HG02840 (cell line): ENCODE results near the gene HYAL2.
A peak's percentile ranks its signal among the peaks of the same experiment; 100 is the strongest.

Experiments
- ATAC-seq: cut with Tn5 transposase; IDR thresholded peaks from one replicate; pipeline ENCODE4 v1.9.1; 2021; ENCODE audit warnings: mild to moderate bottlenecking, moderate library complexity, moderate number of reproducible peaks; ENCODE audit not compliant: unreplicated experiment, low FRiP score

HYAL2 gene, protein sequence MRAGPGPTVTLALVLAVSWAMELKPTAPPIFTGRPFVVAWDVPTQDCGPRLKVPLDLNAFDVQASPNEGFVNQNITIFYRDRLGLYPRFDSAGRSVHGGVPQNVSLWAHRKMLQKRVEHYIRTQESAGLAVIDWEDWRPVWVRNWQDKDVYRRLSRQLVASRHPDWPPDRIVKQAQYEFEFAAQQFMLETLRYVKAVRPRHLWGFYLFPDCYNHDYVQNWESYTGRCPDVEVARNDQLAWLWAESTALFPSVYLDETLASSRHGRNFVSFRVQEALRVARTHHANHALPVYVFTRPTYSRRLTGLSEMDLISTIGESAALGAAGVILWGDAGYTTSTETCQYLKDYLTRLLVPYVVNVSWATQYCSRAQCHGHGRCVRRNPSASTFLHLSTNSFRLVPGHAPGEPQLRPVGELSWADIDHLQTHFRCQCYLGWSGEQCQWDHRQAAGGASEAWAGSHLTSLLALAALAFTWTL

DNA sequence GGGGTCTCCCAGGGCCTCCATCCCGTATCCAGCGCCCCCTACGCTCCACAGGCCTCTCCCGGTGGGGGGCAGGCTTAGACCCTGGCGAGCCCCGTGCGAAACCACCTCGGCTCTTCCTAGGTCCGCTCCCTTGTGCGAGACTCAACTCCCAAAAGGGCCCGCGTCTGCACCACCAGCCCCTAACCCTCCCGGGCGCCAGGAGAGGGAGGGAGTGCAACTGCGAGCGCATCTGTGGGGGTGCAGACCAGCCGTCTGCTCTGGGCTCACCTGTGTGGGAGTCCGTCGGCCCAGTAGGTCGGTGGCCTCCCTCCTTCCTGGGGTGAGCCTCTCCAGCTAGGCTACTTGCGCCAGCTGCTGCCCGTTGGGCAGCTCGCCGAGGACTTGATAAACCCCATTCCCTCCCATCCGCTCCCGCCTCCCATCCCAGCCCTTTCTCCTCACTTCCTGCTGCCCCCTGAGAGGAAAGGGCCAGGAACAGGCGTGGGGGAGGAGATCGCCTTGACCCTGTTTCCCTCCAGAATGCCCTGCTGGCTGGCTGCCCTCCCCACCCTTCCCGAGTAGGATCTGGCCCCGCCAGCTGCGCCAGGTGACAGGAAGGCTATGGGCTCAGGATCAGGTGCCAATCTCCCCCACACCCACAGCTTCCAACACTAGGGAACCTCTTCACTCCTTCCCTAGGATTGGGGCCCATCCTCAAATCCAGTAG is at the start of gene HYAL2:
Gene HYAL2, minus strand, starts transcription at position 360 of the 706 bp plus-strand sequence. CDS start 2,256 bp downstream, outside the sequence.
- ATAC-seq, result no peak

DNA sequence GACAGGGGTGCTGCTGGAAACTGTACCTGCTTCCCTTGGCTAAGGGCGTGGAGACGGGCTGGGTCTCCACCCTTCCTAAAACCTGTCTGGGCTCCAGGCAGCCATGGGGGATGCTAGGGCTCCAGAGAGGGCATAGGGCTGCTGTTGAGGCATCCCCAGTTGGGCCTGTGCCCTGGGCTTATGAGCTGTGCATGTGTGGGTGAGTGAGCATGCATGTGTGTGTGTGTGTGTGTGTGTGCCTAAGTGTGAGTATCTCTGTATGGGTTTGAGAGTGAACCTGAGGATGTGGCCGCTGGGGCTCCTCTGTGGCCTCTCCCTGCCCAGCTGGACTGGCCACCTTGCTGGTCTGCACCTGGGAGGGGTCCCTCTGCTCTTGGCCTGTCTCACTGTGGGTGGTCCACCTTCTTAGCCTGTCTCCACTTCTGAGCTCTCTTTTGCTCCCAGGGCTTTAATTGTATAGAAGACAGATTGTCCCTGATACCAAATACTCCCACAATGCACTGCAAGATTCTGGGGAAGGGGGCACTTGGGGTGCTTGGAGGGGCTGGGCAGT is 48.7 kb upstream of the HYAL2 start:
- no peak for ATAC-seq

DNA sequence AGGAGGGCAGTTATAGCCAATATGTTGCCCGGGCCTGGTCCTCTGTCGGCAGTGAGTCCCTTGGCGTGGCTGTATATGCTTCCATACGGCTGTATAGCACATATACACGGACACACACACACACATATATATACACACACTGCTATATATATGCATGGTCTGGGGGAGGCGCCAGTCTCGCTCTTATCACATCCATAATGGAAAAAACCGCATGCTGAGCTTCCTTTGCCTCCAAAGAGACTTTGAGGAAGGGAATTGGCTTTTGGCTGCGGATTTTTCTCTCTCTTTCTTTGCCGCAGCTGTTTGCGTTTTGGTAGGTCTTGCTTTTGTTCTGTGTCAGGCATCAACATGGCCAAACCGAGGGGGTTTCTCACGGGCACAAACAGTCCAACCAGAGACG is 48.0 kb upstream of the HYAL2 start:
- ATAC-seq, result no peak

DNA sequence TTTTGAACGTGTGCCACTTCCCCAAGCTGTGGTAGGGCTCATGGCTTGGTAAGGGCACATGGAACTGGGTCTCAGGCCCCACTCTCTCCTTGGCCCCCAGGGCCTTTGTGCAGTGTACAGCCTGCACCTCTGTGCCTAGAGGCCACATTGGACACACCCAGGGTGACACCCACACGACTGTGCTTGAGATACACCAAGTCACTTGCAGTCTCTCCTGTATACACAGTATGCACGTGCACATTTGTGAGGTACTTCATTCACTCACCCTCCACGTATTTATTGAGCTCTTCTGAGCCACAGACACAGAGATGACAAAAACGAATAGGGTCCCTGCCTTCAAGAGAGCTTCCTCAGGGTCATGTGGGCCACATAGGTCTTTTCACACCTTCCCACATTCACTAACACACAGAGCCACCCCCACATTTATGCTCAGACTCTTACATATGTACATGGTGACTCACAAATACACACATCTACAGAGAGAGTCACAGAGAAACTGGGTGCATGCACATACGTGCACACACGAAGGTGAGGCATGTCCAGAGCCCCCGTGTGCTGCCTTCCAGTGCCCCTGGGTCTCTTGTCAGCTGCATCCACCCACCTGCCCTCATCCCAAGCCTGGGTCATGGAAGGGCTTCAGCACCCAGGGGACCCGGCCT is 46.6 kb upstream of the HYAL2 start:
- no peak for ATAC-seq

DNA sequence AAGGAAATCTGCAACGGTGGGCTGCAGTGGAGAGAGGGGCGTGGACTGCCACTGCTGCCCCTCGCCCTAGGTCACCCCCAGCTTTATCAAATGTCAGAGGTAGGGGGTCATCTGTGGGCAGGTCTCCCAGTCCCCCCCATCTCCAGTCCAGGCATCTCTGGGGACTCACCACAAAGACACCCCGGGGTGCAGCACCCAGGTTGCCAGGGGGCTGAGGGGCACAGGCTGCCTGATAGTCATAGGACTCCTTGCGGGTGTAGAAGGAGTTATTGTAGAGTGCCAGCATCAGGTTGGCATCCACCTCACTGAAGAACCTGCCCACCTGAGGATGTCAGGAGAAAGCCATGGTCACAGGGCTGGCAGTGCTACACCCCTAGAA is 43.3 kb upstream of the HYAL2 start:
- ATAC-seq, result no peak

DNA sequence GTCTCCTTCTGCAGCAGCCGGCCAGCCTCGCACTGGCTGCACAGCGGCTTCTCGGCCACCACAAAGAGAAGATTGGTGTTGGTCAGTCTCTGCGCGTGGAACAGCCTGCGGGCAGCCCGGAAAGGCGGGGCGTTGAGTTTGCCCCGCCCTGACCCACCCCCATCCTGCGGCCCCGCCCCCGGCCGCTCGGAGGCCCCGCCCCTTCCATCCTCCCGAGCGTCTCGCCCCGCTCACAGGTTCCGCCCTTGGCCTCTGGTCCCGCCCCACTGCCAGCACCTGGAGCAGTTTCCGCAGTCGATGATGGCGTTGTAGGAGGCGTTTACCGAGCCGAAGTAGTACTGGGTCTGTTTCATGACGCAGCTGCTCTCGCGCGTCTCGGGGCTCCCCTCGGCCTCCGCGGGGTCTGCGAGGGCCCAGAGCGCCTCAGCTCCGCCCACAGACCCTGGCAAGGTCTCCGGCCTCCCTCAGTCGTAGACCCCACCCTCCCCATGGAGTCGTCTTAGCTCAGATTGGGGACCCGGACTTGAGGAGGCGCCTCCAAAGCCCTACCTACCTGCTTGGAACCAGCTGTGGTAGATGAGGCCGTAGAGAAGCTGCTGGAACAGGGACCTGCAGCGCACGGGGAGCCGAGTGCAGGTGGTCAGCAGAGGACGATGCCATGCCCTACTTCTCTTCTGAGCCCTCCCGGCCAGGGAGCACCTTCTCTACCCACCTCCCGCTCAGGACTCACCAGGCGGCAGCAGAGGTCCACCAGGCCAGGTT is 42.7 kb upstream of the HYAL2 start:
- peak; percentile 79 for ATAC-seq

DNA sequence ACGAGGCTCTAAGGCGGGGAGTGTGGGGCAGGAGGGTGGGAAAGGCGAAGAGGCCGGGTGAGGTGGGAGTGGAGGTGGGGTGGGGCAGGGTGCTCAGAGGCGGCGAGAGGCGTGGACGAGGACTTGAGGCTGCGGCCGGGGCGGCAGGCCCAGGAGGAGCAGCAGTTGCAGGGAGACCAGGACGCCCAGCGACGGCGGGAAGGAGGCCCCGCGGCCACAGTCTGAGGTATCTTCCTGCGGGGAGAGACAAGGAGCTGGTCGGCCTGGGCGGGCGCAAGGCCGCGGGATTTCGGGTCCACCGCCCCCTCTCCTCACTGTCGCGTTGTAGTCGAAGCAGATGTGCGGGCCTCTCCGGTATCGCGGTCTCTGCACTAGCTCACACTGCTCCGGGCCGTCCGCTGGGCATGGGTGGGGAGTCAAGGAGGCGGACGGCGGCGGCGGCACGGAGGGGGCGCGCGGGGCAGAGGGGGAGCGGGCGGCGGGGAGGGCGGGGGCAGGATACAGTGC is 42.1 kb upstream of the HYAL2 start:
- no peak for ATAC-seq

DNA sequence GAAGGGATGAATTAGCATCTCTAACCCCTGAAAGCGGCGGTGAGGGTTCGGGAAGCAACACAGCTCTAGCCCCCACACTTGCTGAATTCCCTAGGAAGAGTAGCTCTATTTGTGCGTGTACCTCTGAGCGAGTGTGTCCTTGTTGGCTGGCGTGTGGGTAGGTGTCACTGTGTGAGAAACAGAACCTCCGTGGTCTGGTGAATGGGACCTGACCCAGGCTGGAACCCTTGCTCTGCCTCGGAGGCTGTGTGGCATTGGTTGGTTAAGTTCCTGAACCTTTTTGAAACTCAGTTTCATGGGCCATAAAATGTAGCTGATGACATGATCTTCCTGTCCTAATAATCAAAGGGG is 37.2 kb upstream of the HYAL2 start:
- no peak for ATAC-seq

DNA sequence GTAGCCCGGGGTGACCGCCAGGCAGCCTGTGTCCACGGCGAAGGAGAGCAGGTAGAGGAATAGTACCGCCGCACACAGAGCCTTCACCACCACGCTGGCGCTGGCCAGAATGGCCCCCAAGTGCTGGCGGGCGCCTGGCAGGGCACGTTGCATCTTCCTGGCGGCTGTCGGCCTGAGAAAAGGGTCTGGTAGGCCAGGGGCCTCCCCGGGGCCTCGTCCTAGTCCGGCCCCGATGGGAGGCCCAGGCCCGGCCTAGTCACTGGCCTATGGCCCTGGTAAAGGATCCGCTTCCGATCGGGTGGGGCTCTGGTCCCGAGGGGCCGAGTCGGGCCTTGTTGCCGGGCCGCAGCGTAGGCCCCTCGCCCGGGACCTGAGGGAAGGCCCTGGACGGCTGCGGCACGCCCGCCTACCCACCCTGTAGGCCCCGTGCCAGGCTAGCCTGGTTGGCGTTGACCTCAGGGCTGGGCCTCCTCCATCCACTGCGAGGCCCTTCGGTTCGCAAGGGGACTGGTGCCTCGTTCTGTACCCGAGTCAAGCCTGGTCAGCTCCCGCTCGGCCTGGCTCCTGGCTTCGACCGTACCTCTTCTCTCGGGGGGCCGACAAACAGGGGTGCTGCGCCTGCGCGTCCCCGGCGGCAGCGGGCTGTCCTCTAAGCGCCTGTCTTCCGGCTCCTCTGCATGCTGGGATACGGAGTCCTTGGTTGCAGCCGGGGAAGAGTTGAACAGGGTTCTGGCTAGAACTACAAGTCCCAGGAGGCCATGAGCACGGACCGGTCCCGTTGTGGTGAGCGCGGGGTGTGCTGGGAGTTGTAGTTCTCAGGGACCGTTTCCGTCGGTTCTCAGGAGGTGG is 36.6 kb upstream of the HYAL2 start, which contains the start of gene TMEM115:
Gene TMEM115, minus strand, starts transcription at position 611 of the 849 bp plus-strand sequence. Its CDS starts 458 bp downstream, at position 153.
- peak; percentile 98 for ATAC-seq

DNA sequence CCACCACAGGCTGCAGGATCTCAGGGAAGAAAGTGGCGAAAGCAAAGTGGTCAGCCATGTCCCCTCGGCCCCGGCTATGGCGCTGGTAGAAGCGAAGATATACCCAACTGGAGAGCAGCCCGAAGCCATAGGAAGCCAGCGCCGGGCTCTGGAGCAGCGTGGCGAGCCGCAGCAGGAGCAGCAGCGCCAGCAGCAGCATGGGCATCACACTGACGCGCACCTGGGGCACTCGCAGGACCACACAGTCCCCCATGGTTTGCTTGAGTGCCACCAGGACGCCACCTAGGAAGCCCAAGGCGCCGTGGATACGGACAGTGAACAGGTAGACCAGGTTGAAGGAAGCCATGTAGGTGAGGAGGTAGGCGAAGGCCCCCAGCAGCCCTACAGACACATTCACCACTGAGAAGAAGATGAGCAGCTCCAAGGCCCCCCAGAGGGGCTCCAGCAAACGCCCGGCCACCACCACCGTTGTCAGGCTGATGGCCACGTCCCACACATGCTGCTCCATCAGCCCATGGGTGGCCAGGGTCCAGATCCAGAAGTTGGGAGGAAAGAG is 35.9 kb upstream of the HYAL2 start:
- no peak for ATAC-seq

DNA sequence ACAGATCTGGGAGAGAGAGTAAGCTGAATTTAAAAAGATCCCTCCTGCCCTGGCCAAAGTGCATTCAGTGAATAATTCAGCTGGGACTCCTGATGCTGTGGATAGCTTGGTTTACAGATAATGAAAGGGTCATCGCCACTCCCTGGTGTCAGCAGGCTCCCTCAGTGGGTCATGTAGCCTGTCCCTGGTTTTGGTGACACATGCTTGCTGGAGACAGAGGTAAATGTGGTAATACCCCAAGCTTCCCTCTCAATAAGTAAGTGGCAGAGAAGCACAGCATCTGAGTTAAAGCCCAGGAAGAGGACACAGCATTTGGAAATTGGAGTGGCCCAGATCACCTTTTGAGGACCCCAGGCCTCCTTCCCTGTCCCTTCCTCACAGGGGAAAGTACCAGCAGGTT is 34.9 kb upstream of the HYAL2 start:
- no peak for ATAC-seq

DNA sequence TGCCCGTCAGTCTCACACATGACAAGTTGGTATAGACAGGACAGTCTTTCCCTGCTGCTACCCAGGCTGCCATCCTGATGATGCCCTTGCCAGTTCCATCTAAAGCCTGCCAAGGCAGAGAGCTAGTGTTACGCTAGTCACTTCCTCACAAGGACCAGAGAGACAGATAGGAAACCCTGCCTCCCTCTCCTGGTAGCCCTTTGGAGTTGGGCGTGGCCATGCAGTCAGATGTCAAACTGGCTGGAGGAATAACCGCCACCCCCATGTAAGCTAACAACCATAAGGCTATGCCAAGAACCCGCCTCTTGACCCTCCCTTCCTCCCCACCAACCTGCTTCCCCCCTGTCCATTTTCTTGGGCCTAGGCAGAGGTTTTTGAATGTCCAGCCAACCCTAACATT is 34.0 kb upstream of the HYAL2 start:
- ATAC-seq, result no peak

DNA sequence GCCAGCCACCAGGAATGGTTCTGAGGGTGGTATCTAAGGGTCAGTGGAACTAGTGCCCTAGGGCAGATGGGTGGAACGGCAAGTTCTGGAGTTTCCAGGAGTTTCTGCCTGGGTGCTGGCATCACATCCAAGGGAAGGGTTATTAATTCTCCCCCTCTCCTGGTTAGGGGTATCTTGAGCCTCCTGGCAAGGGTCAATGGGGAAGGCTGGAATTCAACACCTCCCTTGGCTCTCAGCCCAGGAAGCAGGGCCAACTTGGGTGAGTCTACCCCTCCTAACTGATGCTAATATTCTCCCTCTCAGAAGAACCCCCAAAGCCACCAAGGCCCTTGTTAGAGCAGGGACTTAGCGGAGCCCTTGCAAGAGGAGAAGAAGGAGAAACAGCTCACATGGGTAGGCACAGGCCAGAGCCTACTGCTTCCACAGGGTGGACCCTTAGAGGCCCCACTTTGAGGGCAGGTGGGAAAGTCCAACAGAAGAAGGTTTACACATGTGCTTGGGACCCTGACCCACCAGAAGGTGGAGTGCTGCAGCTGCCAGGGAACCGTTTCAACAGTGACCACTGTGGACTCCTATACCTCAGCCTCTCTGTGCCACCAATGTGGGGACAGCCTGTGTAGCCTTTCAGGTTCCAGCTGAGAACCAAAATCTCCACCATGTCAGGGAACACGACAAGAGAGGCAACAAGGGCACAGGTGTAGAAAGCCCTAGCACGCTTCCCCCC is 33.4 kb upstream of the HYAL2 start:
- ATAC-seq, result no peak

DNA sequence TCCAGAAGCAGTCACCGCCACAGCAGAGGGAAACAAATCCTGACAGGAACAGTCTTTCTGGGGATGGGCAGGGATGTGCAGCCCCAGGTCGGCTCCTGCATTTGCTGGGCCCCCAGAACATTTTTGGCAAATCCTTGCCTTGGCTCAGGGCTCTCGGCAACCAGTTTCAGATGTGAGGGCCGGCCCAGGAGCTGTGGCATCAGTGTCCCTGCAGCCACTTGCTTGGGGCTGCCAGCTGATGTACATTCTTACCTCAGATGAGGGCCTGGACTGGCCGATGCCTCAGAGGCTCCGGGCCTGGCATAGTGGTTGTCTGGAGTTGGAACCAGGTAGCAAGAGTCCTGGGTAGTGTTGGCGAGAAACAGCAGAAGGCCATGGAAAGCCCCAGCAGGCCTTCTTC is 32.3 kb upstream of the HYAL2 start:
- ATAC-seq, result no peak

DNA sequence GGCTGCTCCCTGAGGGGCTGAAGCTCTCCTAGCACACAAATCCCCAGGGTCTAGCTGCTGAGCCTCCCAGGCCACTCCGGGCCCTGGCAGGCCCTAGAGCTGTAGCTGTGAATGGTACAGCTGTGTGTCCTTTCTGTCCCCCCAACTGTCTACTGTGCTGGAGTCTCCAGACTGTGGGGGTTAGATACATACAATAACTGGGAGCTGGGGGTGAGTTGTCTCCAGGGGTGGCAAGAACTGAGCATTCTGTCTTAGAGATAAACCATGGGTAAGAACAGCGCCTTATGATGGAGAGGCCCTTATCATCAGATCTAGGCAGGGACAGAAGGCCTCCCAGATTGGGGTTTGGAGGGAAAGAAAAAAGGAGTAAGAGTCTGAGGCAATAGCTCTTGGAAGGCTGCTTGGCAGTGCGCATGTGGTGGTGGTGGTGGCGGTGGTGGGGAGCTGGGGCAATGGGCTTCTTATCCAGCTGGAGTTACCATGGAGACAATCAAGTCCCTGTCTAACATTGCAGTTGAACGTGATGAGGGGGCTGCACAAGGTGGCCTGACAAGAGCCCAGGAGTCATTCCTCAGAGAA is 31.7 kb upstream of the HYAL2 start:
- no peak for ATAC-seq

DNA sequence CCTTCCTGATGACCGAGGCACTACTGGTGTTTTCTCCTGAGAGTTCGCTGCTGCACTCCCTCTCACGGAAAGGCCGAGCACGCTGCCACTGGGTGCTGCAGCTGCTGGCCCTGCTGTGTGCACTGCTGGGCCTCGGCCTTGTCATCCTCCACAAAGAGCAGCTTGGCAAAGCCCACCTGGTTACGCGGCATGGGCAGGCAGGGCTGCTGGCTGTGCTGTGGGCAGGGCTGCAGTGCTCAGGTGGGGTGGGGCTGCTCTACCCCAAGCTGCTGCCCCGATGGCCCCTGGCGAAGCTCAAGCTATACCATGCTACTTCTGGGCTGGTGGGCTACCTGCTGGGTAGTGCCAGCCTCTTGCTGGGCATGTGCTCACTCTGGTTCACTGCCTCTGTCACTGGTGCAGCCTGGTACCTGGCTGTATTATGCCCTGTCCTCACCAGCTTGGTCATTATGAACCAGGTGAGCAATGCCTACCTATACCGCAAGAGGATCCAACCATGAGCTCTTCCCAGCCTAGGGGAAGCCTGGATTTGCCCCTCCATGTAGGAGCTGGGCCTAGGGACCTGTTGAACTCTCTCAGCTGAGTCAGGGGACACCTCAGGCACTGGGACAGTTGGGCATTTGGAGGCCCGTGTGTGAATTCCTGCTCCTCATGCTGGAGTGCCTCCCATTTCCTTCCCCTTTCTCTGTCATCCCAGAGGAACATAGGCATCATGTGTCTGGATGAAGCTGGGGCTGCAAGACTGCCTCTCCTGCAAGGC is 30.9 kb upstream of the HYAL2 start:
- no peak for ATAC-seq

DNA sequence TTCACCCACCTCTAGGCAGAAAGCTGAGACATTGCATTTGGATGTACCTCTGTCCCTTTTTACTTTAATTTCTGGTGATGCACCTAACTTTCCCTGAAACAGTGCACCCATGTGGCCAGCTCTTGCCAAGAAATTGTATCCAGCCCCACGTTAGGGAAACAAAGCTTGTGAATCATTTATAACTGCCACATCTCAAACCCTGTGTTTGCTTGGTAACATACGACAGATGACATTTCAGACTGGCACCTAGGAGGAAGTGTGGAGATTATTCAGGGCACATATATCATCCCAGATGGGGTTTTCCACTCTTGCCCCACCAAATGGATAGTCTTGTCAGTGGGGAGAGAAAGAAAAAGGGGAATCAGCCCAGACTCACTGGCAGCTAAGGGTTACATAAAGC is 30.2 kb upstream of the HYAL2 start:
- no peak for ATAC-seq
